Colonic mucosa (tissue), 4 donors: Measurements from ENCODE around the gene TMEM176A. TPM values are rescaled to one million over a fixed set of nuclear protein-coding genes. Genes with fewer than 3 reads are reported as not detected.
A peak's percentile ranks its signal among the peaks of the same experiment; 100 is the strongest.
"Not testable (repeated sequence)": the region's sequence is repeated elsewhere in the genome, so short reads cannot be mapped to it uniquely, and the experiment has no call there.

Source experiments
- DNase-seq: peaks from one replicate; pipeline ENCODE4 v3.0.0-alpha.2; 2020
- H3K27ac ChIP-seq: fragments of 200-600 bp; one replicate; pipeline ENCODE4 v1.8.0; 2021
- H3K27me3 ChIP-seq: fragments of 200-600 bp; one replicate; pipeline ENCODE4 v1.8.0; 2021
- H3K36me3 ChIP-seq: fragments of 200-600 bp; one replicate; pipeline ENCODE4 v1.8.0; 2021
- H3K4me1 ChIP-seq: fragments of 200-600 bp; one replicate; pipeline ENCODE4 v1.8.0; 2021; ENCODE audit warnings: mild to moderate bottlenecking
- H3K4me3 ChIP-seq: fragments of 200-600 bp; one replicate; pipeline ENCODE4 v1.8.0; 2021
- H3K9ac ChIP-seq, 2 donors: one replicate each; pipeline ENCODE4 v1.7.0; 2013; ENCODE audit warnings: control low read depth in 2 of 2, low read depth in 2 of 2, low read length in 2 of 2
- H3K9me3 ChIP-seq: fragments of 200-600 bp; one replicate; pipeline ENCODE4 v1.8.0; 2021
- intact Hi-C: fragments of 100-400 bp; cut with DNase I; formaldehyde crosslinking; loops from one replicate; pipeline ENCODE4 v1.14.1; 2022
- total RNA-seq, 2 donors: library from RNA; stranded (reverse); fragmentation: NEBNext Ultra II Directional in 1 of 2; extraction: Animal tissue kit (Norgen Biotek cat#: 25700) in 1 of 2; gene quantifications; one replicate each; pipeline ENCODE4 v1.2.1, GENCODE V29; 2021
- TF ChIP-seq, protein P1 (sequence below): fragments of 200-600 bp; IDR thresholded peaks from one replicate; pipeline ENCODE4 v1.8.0; 2022; ENCODE audit warnings: antibody characterized with exemption, mild to moderate bottlenecking
- donor health status: healthy.
- donor health status: DM: no; HTN: no; CAD: no.
- donor health status: DM: no; HTN: no; CAD: no.

TMEM176A gene
- total RNA-seq, 2 donors from 2014 or later, result 130 to 170 TPM

DNA sequence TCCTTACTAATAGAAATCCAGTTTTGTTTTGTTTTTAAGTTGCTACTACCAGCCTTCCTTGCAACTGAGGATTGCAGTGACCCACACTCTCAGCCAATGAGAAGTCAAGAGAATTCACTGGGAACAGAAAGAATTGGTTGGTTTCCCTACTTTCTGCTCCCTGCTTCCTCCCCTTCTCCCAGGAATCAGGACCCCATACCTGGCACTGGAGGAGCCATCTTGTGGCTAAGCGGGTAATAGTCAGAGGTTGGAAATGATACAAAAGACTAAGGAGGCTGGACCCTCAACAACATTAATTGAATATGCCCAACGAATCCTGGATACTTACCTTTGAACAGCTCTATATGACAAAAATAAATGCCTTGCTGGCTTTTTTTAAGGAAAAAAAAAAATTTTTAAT lies 6.3 kb downstream of the TMEM176A start:
- H3K9ac ChIP-seq, result no peak overlapping the region
- no peak overlapping the region for H3K27ac ChIP-seq
- no peaks in the 10 kb centered on the region for H3K9me3 ChIP-seq

DNA sequence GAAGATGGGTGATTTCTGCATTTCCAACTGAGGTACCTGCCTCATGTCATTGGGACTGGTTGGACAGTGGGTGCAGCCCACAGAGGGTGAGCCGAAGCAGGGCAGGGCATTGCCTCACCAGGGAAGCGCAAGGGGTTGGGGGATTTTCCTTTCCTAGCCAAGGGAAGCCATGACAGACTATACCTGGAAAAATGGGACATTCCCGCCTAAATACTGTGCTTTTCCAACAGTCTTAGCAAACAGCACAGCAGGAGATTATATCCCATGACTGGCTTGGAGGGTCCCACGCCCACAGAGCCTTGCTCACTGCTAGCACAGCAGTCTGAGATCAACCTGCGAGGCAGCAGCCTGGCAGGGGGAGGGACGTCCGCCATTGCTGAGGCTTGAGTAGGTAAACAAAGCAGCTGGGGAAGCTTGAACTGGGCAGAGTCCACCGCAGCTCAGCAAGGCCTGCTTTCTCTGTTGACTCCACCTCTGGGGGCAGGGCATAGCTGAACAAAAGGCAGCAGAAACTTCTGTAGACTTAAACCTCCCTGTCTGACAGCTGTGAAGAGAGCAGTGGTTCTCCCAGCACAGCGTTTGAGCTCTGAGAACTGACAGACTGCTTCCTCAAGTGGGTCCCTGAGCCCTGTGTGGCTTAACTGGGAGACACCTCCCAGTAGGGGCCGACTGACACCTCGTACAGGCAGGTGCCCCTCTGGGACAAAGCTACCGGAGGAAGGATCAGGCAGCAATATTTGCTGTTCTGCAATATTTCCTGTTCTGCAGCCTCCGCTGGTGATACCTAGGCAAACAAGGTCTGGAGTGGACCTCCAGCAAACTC lies 7.3 kb downstream of the TMEM176A start:
- intact Hi-C loops, result not testable (repeated sequence)
- DNase-seq, result peak; percentile 85
- peak overlapping the region; percentile 76 for H3K27ac ChIP-seq

More for the DNA sequence above, 6.3 kb downstream of the TMEM176A start:
- DNase-seq, result peak; percentile 17
- TF ChIP-seq, protein P1, sequence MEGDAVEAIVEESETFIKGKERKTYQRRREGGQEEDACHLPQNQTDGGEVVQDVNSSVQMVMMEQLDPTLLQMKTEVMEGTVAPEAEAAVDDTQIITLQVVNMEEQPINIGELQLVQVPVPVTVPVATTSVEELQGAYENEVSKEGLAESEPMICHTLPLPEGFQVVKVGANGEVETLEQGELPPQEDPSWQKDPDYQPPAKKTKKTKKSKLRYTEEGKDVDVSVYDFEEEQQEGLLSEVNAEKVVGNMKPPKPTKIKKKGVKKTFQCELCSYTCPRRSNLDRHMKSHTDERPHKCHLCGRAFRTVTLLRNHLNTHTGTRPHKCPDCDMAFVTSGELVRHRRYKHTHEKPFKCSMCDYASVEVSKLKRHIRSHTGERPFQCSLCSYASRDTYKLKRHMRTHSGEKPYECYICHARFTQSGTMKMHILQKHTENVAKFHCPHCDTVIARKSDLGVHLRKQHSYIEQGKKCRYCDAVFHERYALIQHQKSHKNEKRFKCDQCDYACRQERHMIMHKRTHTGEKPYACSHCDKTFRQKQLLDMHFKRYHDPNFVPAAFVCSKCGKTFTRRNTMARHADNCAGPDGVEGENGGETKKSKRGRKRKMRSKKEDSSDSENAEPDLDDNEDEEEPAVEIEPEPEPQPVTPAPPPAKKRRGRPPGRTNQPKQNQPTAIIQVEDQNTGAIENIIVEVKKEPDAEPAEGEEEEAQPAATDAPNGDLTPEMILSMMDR, result no peak
- intact Hi-C loops, result no loop called here
- Histone ChIP-seq H3K4me3 (no peak overlapping the region), H3K36me3 (no peaks in the 10 kb centered on the region), H3K4me1 (peaks cover 4% of the 10 kb centered on the region), H3K27me3 (no peaks in the 10 kb centered on the region)

DNA sequence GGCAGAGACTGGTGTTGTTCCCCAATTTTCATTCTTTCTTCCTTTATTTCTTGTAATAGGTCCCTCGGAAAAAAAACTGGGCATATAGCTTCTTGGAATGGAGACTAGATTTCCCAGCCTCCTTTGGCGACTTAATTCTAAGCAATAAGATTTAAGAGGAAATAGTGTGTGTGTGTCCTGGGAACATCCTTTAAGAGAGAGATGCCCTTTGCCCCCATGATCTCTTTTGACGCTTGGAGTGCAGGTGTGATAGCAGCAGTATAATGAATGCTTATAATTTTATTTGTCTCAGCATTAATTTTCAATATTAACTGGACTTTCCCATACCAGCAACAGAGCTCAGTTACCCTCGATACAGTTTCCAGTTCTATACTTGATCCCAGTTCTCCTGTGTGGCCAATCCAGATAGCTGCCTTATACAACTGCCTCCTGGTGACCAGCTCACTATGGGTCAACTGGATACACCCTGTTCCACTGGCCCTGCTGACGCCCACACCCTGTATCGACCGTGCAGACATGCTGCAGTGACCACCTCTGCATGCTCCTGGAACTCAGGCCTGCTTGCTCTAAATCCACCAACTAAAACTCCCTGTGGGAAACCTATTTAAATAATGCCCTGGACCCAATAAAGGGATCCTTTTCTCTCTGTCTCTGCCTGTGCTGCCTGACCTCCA lies 13.9 kb downstream of the TMEM176A start:
- TF ChIP-seq, protein P1, result no peak
- Histone ChIP-seq H3K9ac (no peak overlapping the region), H3K9me3 (no peaks in the 10 kb centered on the region), H3K36me3 (no peaks in the 10 kb centered on the region), H3K27ac (no peak overlapping the region), H3K27me3 (no peaks in the 10 kb centered on the region), H3K4me3 (no peak overlapping the region), H3K4me1 (no peaks in the 10 kb centered on the region)
- intact Hi-C loops, result no loop called here
- DNase-seq, result no peak

More for the DNA sequence above, 7.3 kb downstream of the TMEM176A start:
- H3K36me3 ChIP-seq, H3K4me3 ChIP-seq, H3K4me1 ChIP-seq, H3K9me3 ChIP-seq, H3K27me3 ChIP-seq, H3K9ac ChIP-seq: not testable (repeated sequence)

DNA sequence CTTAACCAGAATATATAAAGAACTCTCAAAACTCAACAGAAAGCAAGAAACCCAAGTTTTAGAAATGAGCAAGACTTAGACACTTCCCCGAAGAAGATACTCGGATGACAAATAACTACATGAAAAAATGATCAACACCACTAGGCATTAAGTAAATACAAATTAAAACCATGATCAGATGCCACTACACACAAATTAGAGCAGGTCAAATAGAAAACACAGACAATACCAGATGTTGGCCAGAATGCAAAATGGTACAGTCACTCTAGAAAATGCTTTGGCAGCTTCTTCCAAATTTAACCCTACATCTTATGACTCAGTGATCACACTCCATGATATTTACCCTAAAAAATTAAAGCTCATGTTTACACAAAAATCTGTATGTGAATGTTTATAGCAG lies 18.4 kb downstream of the TMEM176A start:
- TF ChIP-seq, protein P1, result no peak
- intact Hi-C loops, result no loop called here
- no peaks in the 10 kb centered on the region for H3K9me3 ChIP-seq

DNA sequence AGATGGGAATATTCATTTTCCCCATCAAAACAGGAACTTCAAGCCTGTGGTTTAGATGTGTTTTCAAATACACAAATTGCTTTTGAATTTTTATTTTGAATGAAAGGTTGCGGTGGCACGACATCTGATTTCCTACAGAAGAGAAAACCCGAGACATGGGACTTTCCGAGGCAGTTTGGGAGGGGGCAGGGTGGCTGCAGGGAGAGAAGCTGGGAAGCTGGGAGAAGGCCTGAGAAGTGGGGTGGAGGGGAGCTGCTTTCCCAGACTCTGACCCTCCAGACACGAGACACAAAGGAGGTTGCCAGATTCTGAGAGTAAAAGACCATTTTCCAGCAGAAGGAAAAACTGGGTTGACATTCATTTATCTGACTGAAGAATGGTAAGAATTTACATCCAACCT lies 19.6 kb downstream of the TMEM176A start:
- H3K4me1 ChIP-seq, result no peaks in the 10 kb centered on the region
- H3K27me3 ChIP-seq, result no peaks in the 10 kb centered on the region
- TF ChIP-seq, protein P1, result no peak
- no peaks in the 10 kb centered on the region for H3K36me3 ChIP-seq
- no peak overlapping the region for H3K9ac ChIP-seq
- H3K9me3 ChIP-seq, result no peaks in the 10 kb centered on the region
- intact Hi-C loops, result no loop called here
- DNase-seq, result no peak
- H3K27ac ChIP-seq, result no peak overlapping the region
- H3K4me3 ChIP-seq, result no peak overlapping the region

More for the DNA sequence above, 18.4 kb downstream of the TMEM176A start:
- no peak for DNase-seq
- Histone ChIP-seq H3K9ac (no peak overlapping the region), H3K4me3 (no peak overlapping the region), H3K27ac (no peak overlapping the region), H3K4me1 (no peaks in the 10 kb centered on the region), H3K27me3 (no peaks in the 10 kb centered on the region), H3K36me3 (no peaks in the 10 kb centered on the region)
